Measurements from ENCODE around the gene HEPACAM.

Gene HEPACAM

GRCh38 chr11:124943741-124944140, 7.9 kb upstream of the HEPACAM start:
- TF ChIP-seq CTCF (IDR thresholded peaks at IDR 0.05; ENCODE audit: borderline replicate concordance, control extremely low read depth, extremely low read depth, insufficient read depth, missing control alignments) = no peak
- in situ Hi-C loops (cut with MboI; ENCODE audit: low sequenced_read_pairs, unreplicated experiment) = no loop called here
- no peak for DNase-seq (ENCODE audit: low spot score)

GRCh38 chr11:124943254-124943616, 7.4 kb upstream of the HEPACAM start:
- no peak for TF ChIP-seq CTCF (IDR thresholded peaks at IDR 0.05; ENCODE audit: borderline replicate concordance, control extremely low read depth, extremely low read depth, insufficient read depth, missing control alignments)
- in situ Hi-C loops (cut with MboI; ENCODE audit: low sequenced_read_pairs, unreplicated experiment) = no loop called here
- DNase-seq (ENCODE audit: low spot score) = no peak

- in situ Hi-C loops (cut with MboI; ENCODE audit: low sequenced_read_pairs, unreplicated experiment) = no loop called here
- no peak for DNase-seq (ENCODE audit: low spot score)
- no peak for TF ChIP-seq CTCF (IDR thresholded peaks at IDR 0.05; ENCODE audit: borderline replicate concordance, control extremely low read depth, extremely low read depth, insufficient read depth, missing control alignments)
Measured at GRCh38 chr11:124942466-124943253, 6.8 kb upstream of the HEPACAM start.

- DNase-seq (ENCODE audit: low spot score) = no peak
- in situ Hi-C loops (cut with MboI; ENCODE audit: low sequenced_read_pairs, unreplicated experiment) = no loop called here
- TF ChIP-seq CTCF (IDR thresholded peaks at IDR 0.05; ENCODE audit: borderline replicate concordance, control extremely low read depth, extremely low read depth, insufficient read depth, missing control alignments) = no peak
Measured at GRCh38 chr11:124941703-124942102, 5.9 kb upstream of the HEPACAM start.

GRCh38 chr11:124938970-124939369, 3.1 kb upstream of the HEPACAM start:
- no peak for TF ChIP-seq CTCF (IDR thresholded peaks at IDR 0.05; ENCODE audit: borderline replicate concordance, control extremely low read depth, extremely low read depth, insufficient read depth, missing control alignments)
- DNase-seq (ENCODE audit: low spot score) = no peak
- in situ Hi-C loops (cut with MboI; ENCODE audit: low sequenced_read_pairs, unreplicated experiment) = no loop called here

- in situ Hi-C loops (cut with MboI; ENCODE audit: low sequenced_read_pairs, unreplicated experiment) = no loop called here
- no peak for TF ChIP-seq CTCF (IDR thresholded peaks at IDR 0.05; ENCODE audit: borderline replicate concordance, control extremely low read depth, extremely low read depth, insufficient read depth, missing control alignments)
- DNase-seq (ENCODE audit: low spot score) = no peak
Measured at GRCh38 chr11:124938206-124938765, 2.4 kb upstream of the HEPACAM start.

Data from GM13976 (cell line).